ENCODE measurements around the gene MFSD12.

MFSD12 gene

DNA sequence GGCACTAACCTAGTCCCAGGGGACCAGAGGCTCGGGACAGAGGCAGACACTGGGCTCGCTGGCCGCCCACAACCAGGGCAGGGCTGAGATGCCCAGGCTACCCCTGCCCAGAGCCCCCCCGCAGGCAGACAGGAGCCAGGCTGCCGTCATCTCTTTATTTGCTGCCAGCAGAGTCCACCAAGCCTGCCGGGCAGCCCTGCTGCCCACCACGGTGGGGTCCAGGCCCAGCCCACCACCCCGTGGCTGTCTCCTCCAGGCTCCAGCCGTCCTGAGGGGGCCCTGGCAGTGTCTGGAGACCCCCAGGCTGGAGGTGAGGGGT, 13.4 kb downstream of the MFSD12 start:
- no peak overlapping the region for H3K4me3 ChIP-seq (ENCODE audit: low read depth, low read length)
- TF ChIP-seq, protein P1, sequence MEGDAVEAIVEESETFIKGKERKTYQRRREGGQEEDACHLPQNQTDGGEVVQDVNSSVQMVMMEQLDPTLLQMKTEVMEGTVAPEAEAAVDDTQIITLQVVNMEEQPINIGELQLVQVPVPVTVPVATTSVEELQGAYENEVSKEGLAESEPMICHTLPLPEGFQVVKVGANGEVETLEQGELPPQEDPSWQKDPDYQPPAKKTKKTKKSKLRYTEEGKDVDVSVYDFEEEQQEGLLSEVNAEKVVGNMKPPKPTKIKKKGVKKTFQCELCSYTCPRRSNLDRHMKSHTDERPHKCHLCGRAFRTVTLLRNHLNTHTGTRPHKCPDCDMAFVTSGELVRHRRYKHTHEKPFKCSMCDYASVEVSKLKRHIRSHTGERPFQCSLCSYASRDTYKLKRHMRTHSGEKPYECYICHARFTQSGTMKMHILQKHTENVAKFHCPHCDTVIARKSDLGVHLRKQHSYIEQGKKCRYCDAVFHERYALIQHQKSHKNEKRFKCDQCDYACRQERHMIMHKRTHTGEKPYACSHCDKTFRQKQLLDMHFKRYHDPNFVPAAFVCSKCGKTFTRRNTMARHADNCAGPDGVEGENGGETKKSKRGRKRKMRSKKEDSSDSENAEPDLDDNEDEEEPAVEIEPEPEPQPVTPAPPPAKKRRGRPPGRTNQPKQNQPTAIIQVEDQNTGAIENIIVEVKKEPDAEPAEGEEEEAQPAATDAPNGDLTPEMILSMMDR (IDR thresholded peaks at IDR 0.05; ENCODE audit: low read depth, low read length), result no peak
- in situ Hi-C loops (cut with HindIII; ENCODE audit: low sequenced_read_pairs), result no loop called here
- DNase-seq (ENCODE audit: low read depth, low spot score), result no peak

DNA sequence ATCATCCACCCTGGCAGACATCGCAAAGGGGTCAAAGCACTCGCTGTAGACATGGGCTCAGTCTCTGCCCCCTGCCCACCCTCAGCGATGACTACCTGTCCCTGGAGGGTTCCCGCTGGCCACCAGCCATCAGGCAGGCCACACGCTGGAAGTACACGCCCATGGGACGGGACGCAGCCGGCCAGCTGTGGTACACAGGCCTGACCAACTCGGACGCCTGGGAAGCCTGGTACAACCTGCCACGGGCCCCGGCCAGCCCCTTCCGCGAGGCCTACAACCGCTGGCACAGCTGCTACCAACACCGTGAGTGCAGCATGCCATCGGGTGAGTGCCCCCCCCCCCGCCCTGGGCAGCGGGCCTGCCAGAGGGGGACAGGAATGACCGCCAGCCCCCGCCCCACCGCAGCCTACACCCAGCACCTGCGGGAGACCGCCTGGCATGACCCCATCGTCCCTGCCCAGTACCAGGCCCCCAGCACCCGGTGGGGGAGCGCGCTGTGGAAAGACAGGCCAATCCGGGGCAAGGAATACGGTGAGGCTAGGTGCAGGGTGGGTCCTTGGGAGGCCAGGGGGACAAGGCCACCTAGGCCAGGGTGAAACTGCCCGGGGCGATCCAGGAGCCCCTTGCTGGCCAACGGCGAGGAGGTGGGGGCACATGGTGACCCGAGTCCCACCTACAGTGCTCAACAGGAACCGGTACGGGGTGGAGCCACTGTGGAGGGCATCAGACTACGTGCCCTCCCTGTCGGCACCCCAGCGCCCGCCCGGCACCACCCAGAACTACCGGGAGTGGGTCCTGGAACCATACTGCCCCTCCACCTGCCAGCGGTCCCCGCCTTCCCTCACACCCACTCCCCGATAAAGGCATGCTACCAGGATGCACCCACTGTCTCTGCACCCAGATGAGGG, 14.0 kb downstream of the MFSD12 start:
- in situ Hi-C loops (cut with HindIII; ENCODE audit: low sequenced_read_pairs), result no loop called here
- no peak overlapping the region for H3K4me3 ChIP-seq (ENCODE audit: low read depth, low read length)
- TF ChIP-seq, protein P1 (IDR thresholded peaks at IDR 0.05; ENCODE audit: low read depth, low read length), result no peak
- no peak for DNase-seq (ENCODE audit: low read depth, low spot score)

DNA sequence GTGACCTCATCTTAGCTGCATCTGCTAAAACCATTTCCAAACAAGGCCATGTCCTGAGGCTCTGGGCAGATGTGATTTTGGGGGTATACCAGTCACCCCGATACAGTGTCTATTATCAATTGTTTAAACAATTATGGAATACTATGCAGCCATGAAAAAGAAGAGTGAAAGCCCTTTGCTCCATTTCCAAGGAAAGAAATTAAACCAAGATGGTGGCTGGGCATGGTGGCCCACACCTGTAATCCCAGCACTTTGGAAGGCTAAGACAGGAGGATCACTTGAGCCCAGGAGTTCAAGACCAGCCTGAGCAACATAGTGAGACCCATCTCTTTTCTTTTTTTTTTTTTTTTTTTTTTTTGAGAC, 17.6 kb downstream of the MFSD12 start:
- in situ Hi-C loops (cut with HindIII; ENCODE audit: low sequenced_read_pairs), result no loop called here
- no peak overlapping the region for H3K4me3 ChIP-seq (ENCODE audit: low read depth, low read length)
- DNase-seq (ENCODE audit: low read depth, low spot score), result no peak
- TF ChIP-seq, protein P1 (IDR thresholded peaks at IDR 0.05; ENCODE audit: low read depth, low read length), result no peak

DNA sequence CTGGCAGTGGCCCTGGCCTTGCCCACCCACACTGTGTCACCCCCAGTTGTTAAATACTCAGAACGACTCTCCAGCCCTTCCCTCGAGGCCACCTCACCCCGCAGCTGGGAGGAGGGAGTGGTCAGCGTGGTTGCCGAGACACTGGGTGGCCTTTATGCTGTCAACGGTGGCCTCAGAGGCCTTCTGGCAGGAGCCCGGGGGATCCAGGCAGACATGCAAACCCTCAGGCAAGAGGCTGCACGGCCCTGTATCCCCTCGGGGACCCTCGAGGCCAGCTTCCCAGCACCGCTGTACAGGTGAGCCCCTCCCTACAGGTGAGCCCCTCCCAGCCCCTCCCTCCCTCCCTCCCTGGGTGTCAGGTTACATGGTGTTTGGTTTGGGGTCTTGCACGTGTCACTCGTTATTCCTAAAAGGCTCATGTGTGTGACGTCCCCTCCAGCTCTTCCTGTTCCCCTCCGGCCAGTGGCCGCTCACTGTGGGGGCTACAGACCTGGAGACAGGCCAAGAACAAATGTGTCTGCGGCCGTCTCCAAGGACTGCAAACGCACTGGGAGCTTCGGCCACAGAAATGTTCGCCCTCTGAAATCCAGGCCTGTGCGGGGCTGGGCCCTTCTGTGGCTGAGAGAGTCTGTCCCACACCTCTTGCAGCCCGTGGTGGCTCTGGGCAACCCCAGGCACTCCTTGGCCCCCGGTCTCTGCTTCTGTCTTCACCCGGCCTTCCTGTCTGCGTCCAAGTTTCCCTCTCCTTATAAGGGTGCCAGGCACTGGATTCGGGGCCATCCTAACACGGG, 18.2 kb downstream of the MFSD12 start, which contains the start of gene TEKTIP1:
TEKTIP1 (plus strand) TSS at position 210 of the 791 bp plus-strand sequence; CDS start at position 214, 4 bp downstream.
- H3K4me3 ChIP-seq (ENCODE audit: low read depth, low read length), result no peak within 1 kb of the TSS
- TF ChIP-seq, protein P1 (IDR thresholded peaks at IDR 0.05; ENCODE audit: low read depth, low read length), result no peak
- no peak for DNase-seq (ENCODE audit: low read depth, low spot score)
- in situ Hi-C loops (cut with HindIII; ENCODE audit: low sequenced_read_pairs), result no loop called here

DNA sequence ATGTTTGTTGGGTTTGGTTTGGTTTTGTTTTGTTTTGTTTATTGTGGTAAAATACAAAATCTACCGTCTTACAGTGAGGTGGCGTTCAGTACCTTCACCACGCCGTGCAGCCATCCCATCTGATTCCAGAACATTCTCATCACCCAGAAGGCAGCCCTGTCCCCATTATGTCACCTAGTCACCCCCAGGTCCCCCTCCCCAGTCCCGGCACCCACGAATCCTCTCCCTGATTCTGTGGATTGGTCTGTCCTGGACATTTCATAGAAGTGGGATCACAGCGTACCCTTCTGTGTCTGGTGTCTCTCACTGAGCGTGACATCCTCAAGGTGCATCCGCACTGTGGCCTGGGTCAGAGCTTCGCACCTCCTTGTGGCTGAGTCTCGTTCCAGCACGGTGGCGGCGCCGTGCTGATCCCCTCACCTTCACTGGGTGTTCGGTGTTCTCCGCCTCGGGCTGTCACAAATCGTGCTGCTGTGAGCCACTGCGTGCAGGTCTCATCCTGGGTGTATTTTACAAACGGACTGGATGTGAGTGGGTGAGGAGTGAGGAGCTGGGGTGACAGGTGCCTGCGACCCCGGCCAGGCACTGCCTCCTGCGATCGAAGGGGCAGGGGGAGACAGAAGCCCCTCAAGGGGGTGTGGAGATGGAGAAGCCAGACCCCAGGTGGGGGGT, 19.0 kb downstream of the MFSD12 start:
- TF ChIP-seq, protein P1 (IDR thresholded peaks at IDR 0.05; ENCODE audit: low read depth, low read length), result no peak
- DNase-seq (ENCODE audit: low read depth, low spot score), result no peak
- H3K4me3 ChIP-seq (ENCODE audit: low read depth, low read length), result no peak overlapping the region
- in situ Hi-C loops (cut with HindIII; ENCODE audit: low sequenced_read_pairs), result no loop called here

DNA sequence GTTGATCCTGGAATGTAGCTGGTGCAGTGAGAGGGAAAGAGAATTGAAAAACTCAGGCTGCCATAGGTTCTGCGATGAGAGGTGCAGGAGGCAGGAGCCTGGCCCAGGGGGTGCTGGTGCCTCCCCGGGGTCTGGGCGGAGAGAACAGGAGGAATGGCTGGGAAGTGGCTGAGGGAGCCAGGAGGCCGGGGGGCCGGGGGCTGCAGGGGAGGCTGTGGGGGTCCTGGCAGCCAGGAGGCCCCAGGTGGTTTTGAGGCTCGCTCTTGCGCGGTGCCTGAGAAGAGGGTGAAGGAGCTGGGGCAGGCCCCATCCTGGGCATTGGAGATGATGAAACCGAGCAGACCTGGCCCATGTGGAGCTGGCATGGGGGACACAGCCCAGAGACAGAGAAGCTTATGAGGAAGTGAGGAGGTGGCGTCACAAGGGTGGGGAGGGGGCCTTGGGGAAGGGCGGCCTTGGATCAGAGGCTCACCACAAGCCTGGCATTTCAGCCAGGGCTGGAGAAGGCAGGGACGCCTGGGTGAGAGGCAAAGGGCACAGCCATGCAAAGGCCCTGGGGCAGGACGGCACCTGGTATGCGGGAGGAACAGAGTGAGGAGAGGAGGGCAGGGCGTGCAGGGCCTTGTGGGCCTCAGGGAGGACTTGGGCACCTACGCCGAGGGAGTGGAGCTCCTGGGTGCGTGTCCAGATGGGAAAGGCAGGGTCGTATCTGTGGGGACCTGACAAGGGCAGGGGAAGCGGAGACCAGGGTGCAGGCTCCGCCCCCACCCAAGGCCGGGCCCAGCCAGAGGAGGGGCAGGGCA, 19.7 kb downstream of the MFSD12 start:
- in situ Hi-C loops (cut with HindIII; ENCODE audit: low sequenced_read_pairs), result no loop called here
- DNase-seq (ENCODE audit: low read depth, low spot score), result no peak
- no peak overlapping the region for H3K4me3 ChIP-seq (ENCODE audit: low read depth, low read length)
- TF ChIP-seq, protein P1 (IDR thresholded peaks at IDR 0.05; ENCODE audit: low read depth, low read length), result no peak
